ENCODE data around the gene AASDH.

AASDH gene, protein sequence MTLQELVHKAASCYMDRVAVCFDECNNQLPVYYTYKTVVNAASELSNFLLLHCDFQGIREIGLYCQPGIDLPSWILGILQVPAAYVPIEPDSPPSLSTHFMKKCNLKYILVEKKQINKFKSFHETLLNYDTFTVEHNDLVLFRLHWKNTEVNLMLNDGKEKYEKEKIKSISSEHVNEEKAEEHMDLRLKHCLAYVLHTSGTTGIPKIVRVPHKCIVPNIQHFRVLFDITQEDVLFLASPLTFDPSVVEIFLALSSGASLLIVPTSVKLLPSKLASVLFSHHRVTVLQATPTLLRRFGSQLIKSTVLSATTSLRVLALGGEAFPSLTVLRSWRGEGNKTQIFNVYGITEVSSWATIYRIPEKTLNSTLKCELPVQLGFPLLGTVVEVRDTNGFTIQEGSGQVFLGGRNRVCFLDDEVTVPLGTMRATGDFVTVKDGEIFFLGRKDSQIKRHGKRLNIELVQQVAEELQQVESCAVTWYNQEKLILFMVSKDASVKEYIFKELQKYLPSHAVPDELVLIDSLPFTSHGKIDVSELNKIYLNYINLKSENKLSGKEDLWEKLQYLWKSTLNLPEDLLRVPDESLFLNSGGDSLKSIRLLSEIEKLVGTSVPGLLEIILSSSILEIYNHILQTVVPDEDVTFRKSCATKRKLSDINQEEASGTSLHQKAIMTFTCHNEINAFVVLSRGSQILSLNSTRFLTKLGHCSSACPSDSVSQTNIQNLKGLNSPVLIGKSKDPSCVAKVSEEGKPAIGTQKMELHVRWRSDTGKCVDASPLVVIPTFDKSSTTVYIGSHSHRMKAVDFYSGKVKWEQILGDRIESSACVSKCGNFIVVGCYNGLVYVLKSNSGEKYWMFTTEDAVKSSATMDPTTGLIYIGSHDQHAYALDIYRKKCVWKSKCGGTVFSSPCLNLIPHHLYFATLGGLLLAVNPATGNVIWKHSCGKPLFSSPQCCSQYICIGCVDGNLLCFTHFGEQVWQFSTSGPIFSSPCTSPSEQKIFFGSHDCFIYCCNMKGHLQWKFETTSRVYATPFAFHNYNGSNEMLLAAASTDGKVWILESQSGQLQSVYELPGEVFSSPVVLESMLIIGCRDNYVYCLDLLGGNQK

DNA sequence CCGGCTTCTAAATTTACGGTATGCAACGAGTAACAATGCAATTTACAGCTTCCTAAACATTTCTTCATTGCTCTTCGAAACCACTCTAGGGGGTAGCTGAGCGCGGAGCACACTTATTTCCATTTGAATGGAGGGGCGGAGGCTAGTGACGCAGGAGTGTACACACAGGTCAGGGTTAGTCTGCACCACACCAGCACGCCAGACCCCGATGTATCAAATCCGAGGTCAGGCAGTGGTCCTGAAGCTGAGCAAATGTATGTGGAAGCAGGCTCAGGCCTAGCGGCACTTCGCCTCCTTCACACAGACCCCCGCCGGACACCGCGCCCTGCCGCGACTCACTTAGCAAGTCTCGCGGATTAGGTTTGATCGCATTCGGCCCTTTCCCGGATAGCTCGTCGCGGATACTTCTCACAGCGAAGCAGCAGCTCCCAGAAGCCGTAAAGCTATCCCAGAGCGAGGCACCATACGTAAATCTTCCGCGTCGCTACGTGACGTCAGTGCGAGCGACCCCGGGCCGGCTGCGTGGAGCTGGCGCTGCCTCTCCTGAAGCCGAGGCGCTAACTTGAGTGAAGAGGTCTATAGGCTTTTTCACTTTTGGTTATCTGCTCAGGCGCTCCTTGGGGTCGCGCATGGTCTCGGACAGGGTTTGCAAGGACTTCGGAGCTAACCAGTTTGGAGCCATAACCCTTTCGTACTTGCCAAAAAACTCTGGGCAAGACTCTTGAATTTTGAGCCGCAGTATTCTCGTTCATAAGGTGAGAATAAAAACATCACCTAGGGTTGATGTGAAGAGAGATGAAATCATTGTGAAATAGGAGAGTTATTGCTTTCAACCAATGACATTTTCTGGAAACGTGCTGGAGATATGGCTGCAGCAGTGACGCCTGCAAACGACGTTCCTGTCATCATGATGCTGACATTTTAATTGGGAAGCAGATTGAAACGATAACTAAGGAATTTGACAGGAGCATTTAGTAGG lies at the start of gene AASDH:
Gene AASDH, minus strand, starts transcription at position 469 of the 979 bp plus-strand sequence. CDS start 3,192 bp downstream, outside the sequence.
- peaks cover 5% of the 10 kb centered on the region for H3K36me3 Mint-ChIP-seq (ENCODE audit: low read depth)
- H3K4me1 Mint-ChIP-seq (ENCODE audit: low read depth), result peaks cover 22% of the 10 kb centered on the region
- peak within 1 kb of the TSS; percentile 100 for H3K27ac Mint-ChIP-seq
- no peaks in the 10 kb centered on the region for H3K9me3 Mint-ChIP-seq
- peak within 1 kb of the TSS; percentile 98 for H3K4me3 Mint-ChIP-seq
- DNase-seq (ENCODE audit: low spot score), result peak; percentile 94
- H3K27me3 Mint-ChIP-seq (ENCODE audit: low read depth), result no peaks in the 10 kb centered on the region

DNA sequence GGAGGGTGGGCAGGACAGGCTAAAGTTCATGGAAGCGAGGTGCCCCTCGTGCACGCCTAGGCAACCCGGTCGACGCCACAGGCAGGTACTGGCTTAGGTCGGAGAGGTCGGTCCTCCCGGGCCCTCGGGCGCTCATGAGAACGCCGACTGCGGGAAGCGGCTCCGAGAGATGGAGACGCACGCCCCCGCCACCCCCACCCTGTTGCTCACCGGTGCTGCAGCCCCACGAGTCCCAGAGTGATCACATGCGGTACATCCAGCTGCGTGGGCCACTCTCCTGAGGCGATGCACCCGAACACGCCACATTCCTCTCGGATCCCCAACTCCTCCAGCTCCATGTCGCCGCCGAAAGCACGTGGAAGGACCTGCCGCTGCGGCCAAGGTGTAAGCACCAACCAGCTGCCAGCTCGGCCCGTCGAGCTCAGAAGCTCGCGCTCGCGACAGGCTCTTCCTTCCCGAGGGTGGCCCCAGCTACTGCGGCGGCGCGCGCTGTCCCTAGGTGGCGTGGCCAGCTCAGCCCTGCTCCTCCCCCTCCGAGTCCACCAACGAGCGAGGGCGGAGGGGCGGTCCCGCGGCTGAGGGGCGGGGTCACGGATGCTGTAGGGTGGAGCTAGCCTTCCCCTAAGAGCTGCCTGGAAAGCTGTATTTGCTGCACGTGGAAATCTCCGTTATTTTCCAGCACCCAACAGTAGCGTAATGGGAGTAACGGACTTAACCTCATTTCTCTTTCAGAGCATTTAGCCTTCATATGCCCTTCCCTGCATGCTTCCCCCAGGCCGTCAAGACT lies 48.0 kb upstream of the AASDH start, which contains the start of gene PPAT:
Gene PPAT, minus strand, starts transcription at position 476 of the 787 bp plus-strand sequence. Its CDS starts 138 bp downstream, at position 338.
- Mint-ChIP-seq H3K4me1 (ENCODE audit: low read depth) (peaks cover 30% of the 10 kb centered on the region), H3K9me3 (no peaks in the 10 kb centered on the region), H3K36me3 (ENCODE audit: low read depth) (peaks cover 14% of the 10 kb centered on the region), H3K27ac (peak within 1 kb of the TSS; percentile 97), H3K27me3 (ENCODE audit: low read depth) (no peaks in the 10 kb centered on the region), H3K4me3 (peak within 1 kb of the TSS; percentile 93)
- peak; percentile 96 for DNase-seq (ENCODE audit: low spot score)

GRCh38 chr4:56434599-56435139 lies 47.4 kb upstream of the AASDH start:
- Mint-ChIP-seq H3K27ac (peak overlapping the region; percentile 79), H3K9me3 (no peaks in the 10 kb centered on the region), H3K27me3 (ENCODE audit: low read depth) (no peaks in the 10 kb centered on the region), H3K36me3 (ENCODE audit: low read depth) (peaks cover 11% of the 10 kb centered on the region), H3K4me3 (peak overlapping the region; percentile 93), H3K4me1 (ENCODE audit: low read depth) (peaks cover 28% of the 10 kb centered on the region)
- peak; percentile 31 for DNase-seq (ENCODE audit: low spot score)

DNA sequence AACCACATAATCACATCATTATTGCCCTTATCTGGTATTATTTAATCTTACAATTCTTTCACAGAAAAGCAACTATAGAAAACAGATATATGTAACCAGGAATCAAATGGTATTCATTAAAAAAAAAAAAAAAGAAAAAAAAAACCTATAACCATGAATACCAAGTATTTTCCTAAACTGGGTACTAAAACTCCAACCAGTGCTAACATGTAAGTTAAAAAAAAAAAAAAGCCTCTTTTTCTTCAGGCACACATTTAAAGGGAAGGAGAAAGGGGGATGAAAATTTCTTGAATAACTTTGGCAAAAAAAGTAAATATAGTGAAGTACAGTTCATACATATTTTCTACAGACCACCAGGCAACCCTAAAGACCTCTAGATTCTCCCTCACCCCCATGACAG lies 46.0 kb upstream of the AASDH start:
- DNase-seq (ENCODE audit: low spot score), result no peak
- no peak overlapping the region for H3K27ac Mint-ChIP-seq
- H3K4me1 Mint-ChIP-seq (ENCODE audit: low read depth), result peaks cover 24% of the 10 kb centered on the region
- H3K4me3 Mint-ChIP-seq, result peak overlapping the region; percentile 93
- no peaks in the 10 kb centered on the region for H3K27me3 Mint-ChIP-seq (ENCODE audit: low read depth)
- H3K36me3 Mint-ChIP-seq (ENCODE audit: low read depth), result peaks cover 5% of the 10 kb centered on the region
- no peaks in the 10 kb centered on the region for H3K9me3 Mint-ChIP-seq

DNA sequence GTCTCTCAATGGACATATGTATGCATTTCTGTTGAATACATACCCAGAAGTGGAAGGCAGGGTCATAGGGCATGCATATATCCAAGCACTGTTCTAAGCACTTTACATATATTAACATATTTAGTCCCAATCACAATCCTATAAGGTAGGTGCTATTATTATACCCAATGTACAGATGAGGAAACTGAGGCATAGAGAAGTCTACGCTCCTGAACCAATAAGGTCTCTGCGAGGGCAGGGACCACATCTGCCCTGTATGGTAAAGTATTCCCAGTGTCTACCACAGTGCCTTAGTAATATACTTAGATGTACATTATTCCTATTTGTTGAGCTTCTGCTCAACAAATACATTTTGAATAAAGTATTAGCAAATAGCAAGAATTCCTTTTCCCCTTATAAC lies 42.9 kb upstream of the AASDH start:
- no peak for DNase-seq (ENCODE audit: low spot score)
- no peaks in the 10 kb centered on the region for H3K27me3 Mint-ChIP-seq (ENCODE audit: low read depth)
- no peak overlapping the region for H3K27ac Mint-ChIP-seq
- H3K4me1 Mint-ChIP-seq (ENCODE audit: low read depth), result peaks cover 24% of the 10 kb centered on the region
- H3K36me3 Mint-ChIP-seq (ENCODE audit: low read depth), result peaks cover 7% of the 10 kb centered on the region
- peaks cover 4% of the 10 kb centered on the region for H3K9me3 Mint-ChIP-seq
- no peak overlapping the region for H3K4me3 Mint-ChIP-seq

- Mint-ChIP-seq H3K27ac (no peak overlapping the region), H3K27me3 (ENCODE audit: low read depth) (no peaks in the 10 kb centered on the region), H3K4me3 (no peak overlapping the region), H3K36me3 (ENCODE audit: low read depth) (peaks cover 7% of the 10 kb centered on the region), H3K9me3 (peaks cover 4% of the 10 kb centered on the region), H3K4me1 (ENCODE audit: low read depth) (peaks cover 15% of the 10 kb centered on the region)
- no peak for DNase-seq (ENCODE audit: low spot score)
These were observed 39.9 kb upstream of the AASDH start for GRCh38 chr4:56427179-56427578.

DNA sequence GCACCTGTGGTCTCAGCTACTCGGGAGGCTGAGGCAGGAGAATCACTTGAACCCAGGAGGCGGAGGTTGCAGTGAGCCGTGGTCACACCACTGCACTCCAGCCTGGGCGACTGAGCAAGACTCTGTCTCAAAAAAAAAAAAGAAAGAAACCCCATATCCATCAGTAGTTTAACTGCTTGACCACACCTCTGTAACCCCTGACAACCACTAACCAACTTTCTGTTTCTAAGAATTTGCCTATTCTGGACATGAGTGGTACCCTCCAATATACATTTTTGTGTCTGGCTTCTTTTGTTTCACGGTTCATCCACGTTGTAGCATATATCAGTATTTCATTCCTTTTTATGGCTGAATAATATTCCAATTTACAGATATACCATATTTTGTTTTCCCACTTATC lies 39.0 kb upstream of the AASDH start:
- Mint-ChIP-seq H3K27ac (no peak overlapping the region), H3K4me1 (ENCODE audit: low read depth) (peaks cover 14% of the 10 kb centered on the region), H3K36me3 (ENCODE audit: low read depth) (peaks cover 7% of the 10 kb centered on the region), H3K9me3 (peaks cover 4% of the 10 kb centered on the region), H3K27me3 (ENCODE audit: low read depth) (no peaks in the 10 kb centered on the region), H3K4me3 (no peak overlapping the region)
- DNase-seq (ENCODE audit: low spot score), result no peak

GRCh38 chr4:56425518-56425917 lies 38.2 kb upstream of the AASDH start:
- Mint-ChIP-seq H3K4me3 (no peak overlapping the region), H3K9me3 (peaks cover 4% of the 10 kb centered on the region), H3K4me1 (ENCODE audit: low read depth) (peaks cover 13% of the 10 kb centered on the region), H3K27ac (no peak overlapping the region), H3K36me3 (ENCODE audit: low read depth) (peaks cover 7% of the 10 kb centered on the region), H3K27me3 (ENCODE audit: low read depth) (no peaks in the 10 kb centered on the region)
- no peak for DNase-seq (ENCODE audit: low spot score)

DNA sequence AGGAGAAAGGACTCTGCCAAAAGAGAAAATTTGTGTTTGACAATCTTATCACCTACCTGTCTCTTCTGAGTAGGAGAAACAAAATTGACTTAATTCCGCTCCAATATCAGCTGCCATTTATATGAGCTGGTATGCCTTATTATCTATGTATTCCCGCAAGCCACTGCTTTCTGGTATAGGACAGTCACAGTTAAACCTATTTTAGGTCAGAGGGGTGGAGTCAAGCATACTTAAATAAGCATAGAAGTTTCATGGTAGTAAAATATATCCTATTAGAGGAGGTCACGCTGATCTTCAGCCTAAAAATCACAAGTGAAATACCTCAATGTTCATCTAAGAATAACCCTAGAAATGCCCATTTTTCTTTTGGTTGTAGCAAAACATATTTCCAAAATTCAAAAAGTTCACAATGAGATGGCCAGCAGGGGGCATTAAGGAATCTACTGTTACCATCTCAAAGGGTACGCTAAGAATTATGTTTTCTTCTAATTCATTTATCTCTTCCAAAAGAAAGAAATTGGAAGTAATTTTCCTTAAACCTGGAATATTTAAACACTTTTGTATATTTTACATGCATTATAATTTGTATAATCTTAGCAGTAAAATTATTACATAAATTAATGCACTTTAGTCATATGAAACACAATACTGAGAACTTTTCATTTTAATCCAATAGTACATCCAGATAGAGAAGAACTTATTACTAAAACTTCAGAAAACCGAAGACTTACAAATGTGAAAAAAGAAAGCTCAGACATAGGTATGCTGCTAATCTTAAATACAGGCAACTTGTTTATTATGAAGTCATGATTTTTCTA lies 37.6 kb upstream of the AASDH start:
- Mint-ChIP-seq H3K27ac (no peak overlapping the region), H3K4me3 (no peak overlapping the region), H3K9me3 (peaks cover 4% of the 10 kb centered on the region), H3K36me3 (ENCODE audit: low read depth) (peaks cover 7% of the 10 kb centered on the region), H3K27me3 (ENCODE audit: low read depth) (no peaks in the 10 kb centered on the region), H3K4me1 (ENCODE audit: low read depth) (peaks cover 15% of the 10 kb centered on the region)
- DNase-seq (ENCODE audit: low spot score), result no peak

GRCh38 chr4:56424176-56424575 lies 36.9 kb upstream of the AASDH start:
- no peak overlapping the region for H3K4me3 Mint-ChIP-seq
- H3K27ac Mint-ChIP-seq, result no peak overlapping the region
- H3K9me3 Mint-ChIP-seq, result peaks cover 4% of the 10 kb centered on the region
- H3K4me1 Mint-ChIP-seq (ENCODE audit: low read depth), result peaks cover 12% of the 10 kb centered on the region
- DNase-seq (ENCODE audit: low spot score), result no peak
- no peaks in the 10 kb centered on the region for H3K27me3 Mint-ChIP-seq (ENCODE audit: low read depth)
- peaks cover 7% of the 10 kb centered on the region for H3K36me3 Mint-ChIP-seq (ENCODE audit: low read depth)

DNA sequence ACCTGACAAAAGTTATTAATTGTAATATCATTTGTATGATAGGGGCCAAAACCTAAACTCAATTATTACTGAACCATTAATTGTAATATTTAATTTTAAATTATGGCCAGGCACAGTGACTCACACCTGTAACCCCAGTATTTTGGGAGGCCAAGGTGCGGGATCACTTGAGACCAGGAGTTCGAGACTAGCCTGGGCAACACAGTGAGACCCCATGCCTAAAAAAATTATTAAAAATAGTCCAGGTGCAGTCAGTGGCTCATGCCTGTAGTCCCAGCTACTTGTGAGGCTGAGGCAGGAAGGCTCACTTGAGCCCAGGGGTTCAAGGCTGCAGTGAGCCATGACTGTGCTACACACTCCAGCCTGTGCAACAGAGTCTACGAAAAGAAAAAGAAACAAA lies 30.1 kb upstream of the AASDH start:
- Mint-ChIP-seq H3K4me3 (no peak overlapping the region), H3K27me3 (ENCODE audit: low read depth) (no peaks in the 10 kb centered on the region), H3K36me3 (ENCODE audit: low read depth) (no peaks in the 10 kb centered on the region), H3K27ac (no peak overlapping the region), H3K9me3 (no peaks in the 10 kb centered on the region), H3K4me1 (ENCODE audit: low read depth) (peaks cover 5% of the 10 kb centered on the region)
- DNase-seq (ENCODE audit: low spot score), result no peak
